Hepatocyte (in vitro differentiated cells): ENCODE results near the gene ZNF462.

Experiments
- EZH2 ChIP-seq: fragments of 200-600 bp; sonication (generic); IDR thresholded peaks from 2 replicates; pipeline ENCODE4 v1.6.1; 2016; ENCODE audit warnings: antibody characterized with exemption, mild to moderate bottlenecking, borderline replicate concordance
- EZH2phosphoT487 ChIP-seq: fragments of 200-600 bp; sonication (generic); IDR thresholded peaks from one replicate; pipeline ENCODE4 v1.6.1; 2018; ENCODE audit warnings: antibody characterized with exemption, mild to moderate bottlenecking, low read depth, moderate library complexity; ENCODE audit not compliant: unreplicated experiment, severe bottlenecking
- TF ChIP-seq, protein P1 (sequence below): fragments of 200-600 bp; sonication (generic); IDR thresholded peaks from 2 replicates; pipeline ENCODE4 v1.5.1; 2016; ENCODE audit warnings: antibody characterized with exemption, mild to moderate bottlenecking; ENCODE audit not compliant: poor library complexity

- TF ChIP-seq, protein P1, sequence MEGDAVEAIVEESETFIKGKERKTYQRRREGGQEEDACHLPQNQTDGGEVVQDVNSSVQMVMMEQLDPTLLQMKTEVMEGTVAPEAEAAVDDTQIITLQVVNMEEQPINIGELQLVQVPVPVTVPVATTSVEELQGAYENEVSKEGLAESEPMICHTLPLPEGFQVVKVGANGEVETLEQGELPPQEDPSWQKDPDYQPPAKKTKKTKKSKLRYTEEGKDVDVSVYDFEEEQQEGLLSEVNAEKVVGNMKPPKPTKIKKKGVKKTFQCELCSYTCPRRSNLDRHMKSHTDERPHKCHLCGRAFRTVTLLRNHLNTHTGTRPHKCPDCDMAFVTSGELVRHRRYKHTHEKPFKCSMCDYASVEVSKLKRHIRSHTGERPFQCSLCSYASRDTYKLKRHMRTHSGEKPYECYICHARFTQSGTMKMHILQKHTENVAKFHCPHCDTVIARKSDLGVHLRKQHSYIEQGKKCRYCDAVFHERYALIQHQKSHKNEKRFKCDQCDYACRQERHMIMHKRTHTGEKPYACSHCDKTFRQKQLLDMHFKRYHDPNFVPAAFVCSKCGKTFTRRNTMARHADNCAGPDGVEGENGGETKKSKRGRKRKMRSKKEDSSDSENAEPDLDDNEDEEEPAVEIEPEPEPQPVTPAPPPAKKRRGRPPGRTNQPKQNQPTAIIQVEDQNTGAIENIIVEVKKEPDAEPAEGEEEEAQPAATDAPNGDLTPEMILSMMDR = no peak
- TF ChIP-seq EZH2 = no peak
- TF ChIP-seq EZH2phosphoT487 = no peak
These were observed 5.6 kb downstream of the ZNF462 start for GRCh38 chr9:106868565-106868964.
